Amniotic stem cell (primary cell): ENCODE measurements around the gene SLC22A4.

Source experiments
- DNase-seq: peaks from one replicate; lab custom pipeline; 2025; lab: John Stamatoyannopoulos, UW

Gene SLC22A4

DNA sequence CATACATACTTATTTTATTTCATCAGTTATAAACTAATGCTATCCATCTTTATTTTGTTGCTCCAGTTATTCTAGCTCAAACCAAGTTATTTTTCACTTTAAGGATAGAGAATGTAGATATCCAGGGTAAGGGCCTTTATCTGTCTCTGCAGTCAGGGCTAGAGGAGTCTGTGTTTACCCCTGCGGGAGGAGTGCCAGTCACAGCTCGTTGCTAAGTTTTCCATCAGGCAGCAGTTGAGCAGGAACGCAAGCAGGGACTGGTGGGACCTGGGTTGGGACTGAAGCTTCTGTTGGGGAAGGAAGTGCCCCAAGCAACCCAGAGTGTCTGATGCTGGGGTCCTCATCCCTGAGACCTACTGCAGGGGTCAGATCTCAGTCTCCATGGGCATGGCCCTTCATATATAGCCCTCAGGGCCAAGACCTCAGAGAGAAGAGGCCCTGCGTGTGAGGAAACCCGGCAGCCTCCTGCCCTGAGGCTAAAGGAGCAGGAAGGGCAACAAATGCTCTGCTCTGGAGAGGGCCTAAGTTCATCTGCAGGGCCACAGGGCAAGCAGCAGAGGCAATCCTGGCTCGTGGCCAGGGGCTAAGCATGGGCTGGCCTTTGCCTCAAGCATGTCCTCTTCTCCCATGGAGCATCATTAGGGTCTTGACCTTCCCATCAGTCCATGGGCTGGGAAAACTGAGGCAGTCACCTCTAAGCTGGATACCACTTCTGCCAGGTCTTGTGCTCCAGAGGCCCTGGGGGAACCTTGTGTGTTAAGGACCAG lies 6.6 kb downstream of the SLC22A4 start:
- DNase-seq = no peak

DNA sequence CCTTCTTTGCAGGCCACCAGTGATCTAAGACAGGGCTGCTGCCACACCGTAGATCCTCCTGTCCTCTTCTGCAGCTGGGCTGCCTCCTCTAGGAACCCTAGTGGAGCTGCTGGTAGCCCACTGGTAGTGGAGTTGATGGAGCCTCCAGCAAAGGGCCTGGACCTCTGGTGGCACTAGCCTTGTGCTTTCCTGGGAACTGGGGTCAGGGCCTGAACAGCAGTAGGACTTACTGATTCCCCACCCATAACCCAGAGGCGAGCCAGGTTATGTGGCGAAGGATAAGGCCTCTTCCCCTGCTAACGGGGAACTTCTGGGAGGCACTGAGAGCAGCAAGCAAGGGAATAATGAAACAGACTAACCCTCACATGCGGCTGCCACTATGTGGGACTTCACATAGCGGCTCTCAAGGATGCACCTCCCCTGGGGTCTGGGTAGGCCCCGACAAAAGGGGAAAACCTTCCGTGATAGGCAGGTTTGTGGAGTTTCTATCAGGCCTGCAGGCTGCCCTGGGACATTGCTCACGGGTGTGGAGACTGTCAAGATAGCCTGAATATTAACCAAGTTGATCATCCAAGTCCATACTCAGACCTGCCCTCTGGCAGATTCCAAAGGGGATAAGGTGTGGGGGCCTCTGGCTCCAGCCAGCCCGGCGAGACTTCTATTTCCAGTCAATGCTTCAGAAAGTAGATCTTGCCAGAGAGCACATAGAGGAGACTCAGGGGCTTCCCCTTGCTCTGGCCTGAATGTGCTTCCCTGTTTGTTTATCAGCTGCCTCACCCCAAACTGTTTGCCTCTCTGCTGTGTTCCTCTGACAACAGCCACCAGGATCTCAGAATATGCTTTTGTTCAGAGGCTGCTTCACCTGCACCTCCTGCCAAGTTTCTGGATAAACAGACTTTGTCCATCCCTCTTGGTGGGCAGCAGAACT lies 7.4 kb downstream of the SLC22A4 start:
- DNase-seq = no peak

- DNase-seq = no peak
These were observed 8.2 kb downstream of the SLC22A4 start for GRCh38 chr5:132302413-132302812.

GRCh38 chr5:132303589-132303988 lies 9.4 kb downstream of the SLC22A4 start:
- no peak for DNase-seq

GRCh38 chr5:132305420-132305819 lies 11.2 kb downstream of the SLC22A4 start:
- no peak for DNase-seq

DNA sequence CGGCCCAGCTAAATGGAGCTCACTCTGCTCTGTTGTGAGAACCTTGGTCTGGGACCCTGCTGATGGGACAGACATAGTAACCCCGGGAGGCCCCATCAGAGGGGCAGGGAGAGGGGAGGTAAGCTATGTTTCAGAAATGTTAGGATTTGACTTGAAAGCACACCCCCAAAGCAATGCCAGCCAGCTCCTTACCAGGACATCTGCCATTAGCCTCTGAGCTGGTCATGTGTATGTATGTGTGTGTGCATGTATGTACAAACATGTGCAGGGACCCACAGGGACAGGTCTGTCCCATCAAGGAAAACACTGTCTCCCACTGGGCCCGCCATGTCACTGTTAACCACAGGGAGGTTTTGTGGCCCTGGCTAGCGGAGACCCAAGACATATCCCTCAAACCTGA lies 14.5 kb downstream of the SLC22A4 start:
- DNase-seq = no peak

DNA sequence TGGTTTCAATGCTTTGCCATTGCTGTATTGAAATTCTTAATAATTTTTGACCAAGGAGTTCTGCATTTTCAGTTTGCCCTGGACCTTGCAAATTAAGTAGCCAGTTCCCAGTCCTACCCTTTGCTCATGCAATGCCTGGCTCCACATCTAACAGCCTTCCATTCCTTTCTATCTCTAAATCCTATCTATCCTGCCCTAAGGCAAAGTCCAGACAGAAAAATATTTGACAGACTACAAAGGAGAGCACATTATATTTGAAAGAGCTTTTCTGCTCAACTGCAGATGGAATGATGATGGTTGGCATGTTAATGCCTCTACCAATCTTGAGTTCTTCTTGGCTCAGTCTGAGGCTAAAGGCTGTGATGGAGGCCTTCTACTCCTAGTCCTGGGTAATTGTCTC lies 15.5 kb downstream of the SLC22A4 start:
- no peak for DNase-seq

DNA sequence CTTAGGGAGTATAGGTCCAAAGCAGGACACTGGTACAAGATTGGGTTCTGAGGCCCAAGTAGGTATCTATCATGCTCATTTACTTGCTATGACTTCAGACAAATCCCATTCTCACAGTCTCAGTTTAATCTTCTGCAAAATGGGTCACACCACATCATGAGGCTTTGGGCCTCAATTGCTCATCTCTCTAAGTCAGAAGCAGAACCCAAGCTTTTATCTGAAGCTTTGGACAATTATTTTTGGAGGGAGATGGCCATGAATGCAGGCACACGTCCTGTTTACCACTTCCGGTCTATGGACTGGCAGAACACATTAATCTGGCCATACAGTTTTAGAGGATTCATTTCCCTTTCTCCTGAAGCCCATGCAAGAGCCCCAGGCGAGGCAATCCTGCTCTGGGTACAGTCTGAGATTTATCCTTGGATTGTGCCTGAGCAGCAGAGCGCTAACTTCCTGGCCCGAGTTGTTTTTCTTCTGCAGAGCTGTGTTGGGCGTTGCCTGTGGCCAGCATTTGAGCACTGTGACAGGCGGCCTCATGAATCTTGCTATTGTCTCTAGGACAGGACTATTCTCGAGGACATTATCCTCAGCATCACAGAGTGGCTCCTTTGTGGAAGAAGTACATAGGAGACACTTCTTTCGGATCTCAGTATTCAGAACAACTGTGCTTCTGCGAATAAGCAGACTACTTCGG lies 16.1 kb downstream of the SLC22A4 start:
- DNase-seq = no peak

GRCh38 chr5:132313366-132313765 lies 19.2 kb downstream of the SLC22A4 start:
- no peak for DNase-seq

DNA sequence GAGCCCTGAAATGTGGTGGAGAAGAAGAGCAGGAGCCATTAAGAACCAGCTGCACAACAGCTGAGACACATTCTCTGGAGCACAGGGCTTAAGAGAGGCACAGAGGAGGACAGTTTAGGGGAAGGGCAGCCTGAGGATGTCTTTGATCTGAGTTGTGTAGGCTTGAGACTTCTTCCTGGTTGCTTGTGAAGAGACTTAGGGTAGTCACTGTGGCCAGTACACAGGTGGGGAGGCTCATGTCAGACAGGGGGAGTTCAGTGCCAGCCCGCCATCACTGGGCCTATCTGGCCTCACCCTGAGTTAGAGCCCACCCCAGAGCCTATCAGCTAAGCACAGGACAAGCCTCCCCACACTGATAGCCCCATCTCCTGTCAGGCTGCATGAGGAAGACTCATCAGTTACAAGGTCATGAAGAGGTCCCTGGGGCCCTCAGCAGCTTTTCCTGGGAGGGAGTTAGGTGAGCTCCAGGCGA lies 19.8 kb downstream of the SLC22A4 start:
- no peak for DNase-seq

- DNase-seq = no peak
These were observed 21.4 kb downstream of the SLC22A4 start for GRCh38 chr5:132315529-132316067.

DNA sequence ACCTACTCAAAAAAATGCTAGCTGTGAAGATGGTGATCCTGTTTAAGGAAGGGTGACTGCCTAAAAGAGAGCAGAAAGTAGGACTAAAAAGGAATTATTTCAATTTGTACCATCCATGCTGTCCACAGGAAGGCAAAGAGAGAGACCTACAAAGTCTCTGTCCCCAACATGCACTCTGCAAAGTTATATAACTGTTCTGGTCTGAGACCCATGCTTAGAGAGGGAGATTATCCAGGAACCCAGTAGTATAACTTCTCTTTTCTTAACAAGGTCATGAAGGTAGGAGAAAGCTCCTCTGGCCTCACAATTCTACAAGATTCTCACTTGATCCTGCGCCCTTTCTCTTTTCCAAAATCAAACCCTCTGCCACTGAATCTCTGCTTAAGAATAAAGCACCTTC lies 25.8 kb downstream of the SLC22A4 start:
- DNase-seq = no peak

GRCh38 chr5:132321109-132321721 lies 27.0 kb downstream of the SLC22A4 start:
- no peak for DNase-seq

DNA sequence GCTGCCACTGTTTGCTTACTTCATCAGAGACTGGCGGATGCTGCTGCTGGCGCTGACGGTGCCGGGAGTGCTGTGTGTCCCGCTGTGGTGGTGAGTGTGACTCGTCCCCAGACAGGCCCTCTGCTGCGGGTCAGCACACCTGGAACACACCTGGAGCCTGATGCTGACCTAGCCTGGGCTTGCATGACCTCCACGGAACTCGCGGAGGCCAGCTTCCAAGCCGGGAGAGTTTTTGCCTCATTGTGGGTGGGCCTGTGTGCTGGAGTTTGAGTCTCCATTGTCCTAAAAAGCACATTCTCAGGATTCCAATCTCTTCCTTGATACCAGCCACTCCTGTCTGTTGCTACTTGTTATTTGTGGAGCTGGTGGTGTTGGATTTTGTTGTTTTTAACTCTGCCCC lies 28.1 kb downstream of the SLC22A4 start:
- DNase-seq = no peak

- no peak for DNase-seq
These were observed 29.0 kb downstream of the SLC22A4 start for GRCh38 chr5:132323202-132323601.

GRCh38 chr5:132325691-132326090 lies 31.5 kb downstream of the SLC22A4 start:
- DNase-seq = no peak

- no peak for DNase-seq
These were observed 33.2 kb downstream of the SLC22A4 start for GRCh38 chr5:132327252-132327955.

DNA sequence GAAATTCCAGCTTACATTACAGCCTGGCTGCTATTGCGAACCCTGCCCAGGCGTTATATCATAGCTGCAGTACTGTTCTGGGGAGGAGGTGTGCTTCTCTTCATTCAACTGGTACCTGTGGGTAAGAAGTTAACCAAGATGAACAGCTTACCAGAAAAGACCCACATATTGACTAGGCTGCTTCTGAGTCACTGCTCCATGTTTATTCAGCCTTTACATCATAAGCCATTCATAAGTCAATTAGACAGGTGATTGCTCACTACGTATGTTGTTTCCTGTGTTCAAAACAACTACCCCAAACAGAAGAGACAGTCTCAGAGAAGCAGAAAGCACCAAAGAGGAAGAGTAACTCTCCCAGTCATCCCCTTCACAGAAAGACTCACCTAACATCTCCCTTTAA lies 40.6 kb downstream of the SLC22A4 start:
- DNase-seq = no peak

DNA sequence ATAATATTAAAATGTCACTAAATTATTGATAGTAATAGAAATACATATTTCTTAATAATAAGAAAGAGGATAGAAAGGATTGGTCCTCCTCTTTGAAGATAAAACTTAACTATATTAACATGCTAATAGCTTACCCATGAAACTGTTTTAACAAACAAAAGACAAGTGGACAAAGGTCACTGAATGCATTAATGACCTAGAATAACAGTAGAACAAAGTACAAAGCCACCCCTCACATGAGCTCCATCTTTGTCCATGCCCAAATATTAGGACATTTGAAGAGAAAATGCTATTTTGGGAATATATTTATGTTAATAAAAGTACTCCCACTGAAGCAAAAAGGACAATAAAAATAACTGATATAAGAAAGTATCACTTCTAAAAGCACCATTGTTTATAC lies 41.2 kb downstream of the SLC22A4 start:
- DNase-seq = no peak

GRCh38 chr5:132339502-132339901 lies 45.3 kb downstream of the SLC22A4 start:
- DNase-seq = no peak
